Activated CD4-positive, alpha-beta T cell treated with anti-CD3 and anti-CD28 coated beads, Interleukin-2, amount 10 ng/mL, durations not matched to agents 7 days and 5 days (primary cell): ENCODE measurements around the gene GALC. TPM values are rescaled to one million over a fixed set of nuclear protein-coding genes. Genes with fewer than 3 reads are reported as not detected.
"Not testable (repeated sequence)": the region's sequence is repeated elsewhere in the genome, so short reads cannot be mapped to it uniquely, and the experiment has no call there.

Experiments
- CTCF ChIA-PET: fragments of 350-600 bp; sonication (Branson Sonifier 250); formaldehyde crosslinking; loops from one replicate; lab custom pipeline; 2021; ENCODE audit warnings: antibody characterized with exemption; lab: Charles Lee
- POLR2A ChIA-PET: fragments of 350-600 bp; sonication (Branson Sonifier 250); formaldehyde crosslinking; loops from one replicate; lab custom pipeline; 2021; ENCODE audit warnings: antibody characterized with exemption; lab: Charles Lee
- DNase-seq: peaks from one replicate; pipeline ENCODE4 v3.0.0-alpha.2; 2020
- H3K27ac Mint-ChIP-seq: one replicate; pipeline ENCODE4 v1.8.0; 2021; ENCODE audit warnings: mild to moderate bottlenecking, moderate library complexity, mixed read lengths
- H3K27me3 Mint-ChIP-seq: one replicate; pipeline ENCODE4 v1.8.0; 2021; ENCODE audit warnings: mixed read lengths
- H3K36me3 Mint-ChIP-seq: one replicate; pipeline ENCODE4 v1.8.0; 2021; ENCODE audit warnings: low read depth, mixed read lengths
- H3K4me1 Mint-ChIP-seq: one replicate; pipeline ENCODE4 v1.8.0; 2021; ENCODE audit warnings: mixed read lengths
- H3K4me3 Mint-ChIP-seq: one replicate; pipeline ENCODE4 v1.8.0; 2021; ENCODE audit warnings: mild to moderate bottlenecking, moderate library complexity, mixed read lengths
- H3K9me3 Mint-ChIP-seq: one replicate; pipeline ENCODE4 v1.8.0; 2021; ENCODE audit warnings: mixed read lengths
- total RNA-seq, 2 experiments: library from RNA; stranded (reverse); gene quantifications; one replicate each; pipeline ENCODE4 v1.2.3, GENCODE V29; 2021

Gene GALC
- total RNA-seq, 2 experiments from 2014 or later: 15.5 to 16.9 TPM

DNA sequence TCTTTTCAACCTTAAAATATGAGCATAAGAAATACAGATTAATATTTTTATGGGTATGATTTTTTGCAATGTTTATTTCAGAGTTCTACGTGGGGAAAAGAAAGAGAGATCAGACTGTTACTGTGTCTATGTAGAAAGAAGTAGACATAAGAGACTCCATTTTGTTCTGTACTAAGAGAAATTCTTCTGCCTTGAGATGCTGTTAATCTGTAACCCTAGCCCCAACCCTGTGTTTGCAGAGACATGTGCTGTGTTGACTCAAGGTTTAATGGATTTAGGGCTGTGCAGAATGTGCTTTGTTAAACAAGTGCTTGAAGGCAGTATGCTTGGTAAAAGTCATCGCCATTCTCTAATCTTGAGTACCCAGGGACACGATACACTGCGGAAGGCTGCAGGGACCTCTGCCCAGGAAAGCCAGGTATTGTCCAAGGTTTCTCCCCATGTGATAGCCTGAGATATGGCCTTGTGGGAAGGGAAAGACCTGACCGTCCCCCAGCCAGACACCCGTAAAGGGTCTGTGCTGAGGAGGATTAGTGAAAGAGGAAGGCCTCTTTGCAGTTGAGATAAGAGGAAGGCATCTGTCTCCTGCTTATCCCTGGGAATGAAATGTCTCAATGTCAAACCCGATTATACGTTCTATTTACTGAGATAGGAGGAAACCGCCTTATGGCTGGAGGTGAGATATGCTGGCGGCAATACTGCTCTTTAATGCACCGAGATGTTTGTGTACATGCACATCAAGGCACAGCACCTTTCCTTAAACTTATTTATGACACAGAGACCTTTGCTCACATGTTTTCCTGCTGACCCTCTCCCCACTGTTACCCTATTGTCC lies 31.5 kb upstream of the GALC start:
- Mint-ChIP-seq H3K36me3 (peaks cover 26% of the 10 kb centered on the region), H3K4me1 (peaks cover 67% of the 10 kb centered on the region), H3K27ac (peak overlapping the region; percentile 72)
- DNase-seq, H3K9me3 Mint-ChIP-seq, H3K4me3 Mint-ChIP-seq, H3K27me3 Mint-ChIP-seq, CTCF ChIA-PET, POLR2A ChIA-PET: not testable (repeated sequence)

DNA sequence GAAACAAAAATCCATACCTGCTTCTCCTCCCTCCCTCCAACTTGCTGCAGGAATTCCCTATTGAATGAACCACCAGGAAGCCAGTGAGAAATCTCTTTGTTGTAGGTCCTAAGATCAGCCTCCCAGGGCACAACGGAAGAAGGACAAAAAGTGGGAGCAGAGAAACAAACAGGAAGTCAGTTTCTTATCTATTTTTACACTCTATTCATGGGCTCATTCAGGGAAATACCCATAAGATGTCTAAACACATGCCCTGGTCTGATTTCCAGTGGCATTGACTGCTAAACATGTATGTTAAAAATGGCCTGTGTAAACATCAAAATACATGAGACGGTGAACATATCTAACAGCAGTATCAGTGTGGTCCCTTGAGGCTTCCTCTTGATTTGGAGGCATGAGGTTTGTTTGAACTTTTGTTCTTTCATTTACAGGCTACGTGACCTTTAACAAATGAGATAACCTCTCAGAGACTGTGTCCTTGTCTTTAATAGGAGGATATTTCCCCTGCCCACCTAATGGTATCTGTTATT lies 30.7 kb upstream of the GALC start:
- H3K27ac Mint-ChIP-seq: peak overlapping the region; percentile 72
- POLR2A ChIA-PET: no interaction called here
- no peaks in the 10 kb centered on the region for H3K9me3 Mint-ChIP-seq
- peak; percentile 18 for DNase-seq
- H3K36me3 Mint-ChIP-seq: peaks cover 28% of the 10 kb centered on the region
- H3K27me3 Mint-ChIP-seq: no peaks in the 10 kb centered on the region
- CTCF ChIA-PET: no interaction called here
- H3K4me3 Mint-ChIP-seq: no peak overlapping the region
- peaks cover 66% of the 10 kb centered on the region for H3K4me1 Mint-ChIP-seq

DNA sequence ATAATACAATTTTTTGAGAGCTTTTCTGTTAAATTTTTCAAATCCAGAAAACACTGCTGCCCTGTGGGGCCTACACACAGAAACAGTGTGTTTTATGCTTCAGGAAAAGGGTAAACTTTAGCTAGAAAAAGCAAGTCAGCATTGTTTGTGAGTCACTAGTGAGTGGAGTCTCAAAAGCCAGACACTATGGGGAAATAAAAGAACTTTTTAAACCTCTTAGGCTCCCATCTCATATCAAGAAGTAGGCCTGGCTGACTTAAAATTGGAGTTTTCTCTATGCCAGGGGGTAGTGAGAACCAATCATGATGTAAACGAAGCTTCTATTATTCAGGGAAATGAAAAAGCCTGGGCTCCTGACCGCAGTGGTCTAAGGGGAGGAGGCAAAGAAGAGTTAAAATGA lies 24.6 kb upstream of the GALC start:
- no peaks in the 10 kb centered on the region for H3K27me3 Mint-ChIP-seq
- no peak for DNase-seq
- ChIA-PET POLR2A (no interaction called here), CTCF (interaction anchor here (0.5 to 2.2 kb wide), 7 partner anchors 11 to 228 kb away, joined by 3 to 5 read pairs (median 3); partner anchors contain the start of genes GALC and GPR65)
- no peak overlapping the region for H3K4me3 Mint-ChIP-seq
- H3K27ac Mint-ChIP-seq: no peak overlapping the region
- peaks cover 54% of the 10 kb centered on the region for H3K36me3 Mint-ChIP-seq
- peaks cover 2% of the 10 kb centered on the region for H3K9me3 Mint-ChIP-seq
- H3K4me1 Mint-ChIP-seq: peaks cover 26% of the 10 kb centered on the region

DNA sequence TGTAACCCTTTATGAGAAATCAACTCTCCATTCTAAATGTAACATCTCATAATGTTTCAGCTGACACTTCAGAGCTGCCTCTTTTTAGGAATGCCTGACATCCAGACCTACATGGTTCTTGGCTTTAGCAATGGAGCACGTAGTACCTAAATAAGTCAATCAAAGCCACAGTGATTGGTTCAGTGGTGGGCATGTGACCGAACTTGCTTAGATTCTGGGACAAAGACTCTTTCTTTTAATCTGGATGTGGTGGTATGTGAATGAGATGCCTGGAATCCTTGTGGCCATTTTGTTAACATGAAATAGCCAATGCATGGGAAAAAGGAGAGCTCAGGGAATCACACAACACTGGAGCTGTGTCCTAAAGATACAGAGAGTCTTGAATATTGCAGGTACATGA lies 23.8 kb upstream of the GALC start:
- POLR2A ChIA-PET: no interaction called here
- no peak overlapping the region for H3K4me3 Mint-ChIP-seq
- H3K27ac Mint-ChIP-seq: peak overlapping the region; percentile 7
- CTCF ChIA-PET: interaction anchor here (0.5 to 2.2 kb wide), 6 partner anchors 9 to 228 kb away, joined by 3 to 5 read pairs (median 4); partner anchors contain the start of genes GALC and GPR65
- no peak for DNase-seq
- no peaks in the 10 kb centered on the region for H3K27me3 Mint-ChIP-seq
- peaks cover 31% of the 10 kb centered on the region for H3K4me1 Mint-ChIP-seq
- peaks cover 60% of the 10 kb centered on the region for H3K36me3 Mint-ChIP-seq
- H3K9me3 Mint-ChIP-seq: peaks cover 2% of the 10 kb centered on the region

DNA sequence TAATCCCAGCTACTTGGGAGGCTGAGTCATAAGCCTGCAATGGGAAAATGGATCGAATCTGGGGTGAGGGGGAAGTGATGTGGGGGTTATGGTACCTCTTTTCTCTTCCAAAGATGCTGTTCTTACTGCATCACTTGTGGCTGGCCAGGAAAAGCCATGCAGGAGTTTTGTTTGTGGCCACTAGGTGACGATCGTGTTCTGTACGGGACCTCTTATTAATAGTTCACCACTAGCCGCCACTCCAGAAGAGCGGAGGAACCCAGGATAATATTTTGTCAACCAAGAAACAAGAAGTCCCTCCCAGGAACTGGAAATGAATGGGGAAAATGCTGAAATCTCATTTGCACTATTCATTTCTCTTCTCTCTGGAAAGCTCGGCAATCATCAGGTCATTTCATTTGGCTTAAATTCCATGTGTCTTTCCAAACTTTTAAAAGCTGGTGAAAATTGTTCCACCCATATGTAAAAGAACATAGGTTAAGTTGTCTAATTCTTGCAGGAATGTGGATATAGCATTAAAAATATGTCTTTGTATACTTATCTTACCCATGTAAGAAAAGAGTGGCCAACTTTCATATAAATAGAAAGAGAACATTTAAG lies 20.9 kb upstream of the GALC start:
- ChIA-PET POLR2A (no interaction called here), CTCF (interaction anchor here (0.7 to 1.6 kb wide), 6 partner anchors 8 to 95 kb away, joined by 3 to 6 read pairs (median 3); partner anchors contain the start of genes GALC and GPR65)
- no peaks in the 10 kb centered on the region for H3K27me3 Mint-ChIP-seq
- DNase-seq: peak; percentile 26
- H3K4me1 Mint-ChIP-seq: peaks cover 48% of the 10 kb centered on the region
- no peak overlapping the region for H3K4me3 Mint-ChIP-seq
- H3K9me3 Mint-ChIP-seq: peaks cover 4% of the 10 kb centered on the region
- H3K36me3 Mint-ChIP-seq: peaks cover 72% of the 10 kb centered on the region
- H3K27ac Mint-ChIP-seq: no peak overlapping the region

DNA sequence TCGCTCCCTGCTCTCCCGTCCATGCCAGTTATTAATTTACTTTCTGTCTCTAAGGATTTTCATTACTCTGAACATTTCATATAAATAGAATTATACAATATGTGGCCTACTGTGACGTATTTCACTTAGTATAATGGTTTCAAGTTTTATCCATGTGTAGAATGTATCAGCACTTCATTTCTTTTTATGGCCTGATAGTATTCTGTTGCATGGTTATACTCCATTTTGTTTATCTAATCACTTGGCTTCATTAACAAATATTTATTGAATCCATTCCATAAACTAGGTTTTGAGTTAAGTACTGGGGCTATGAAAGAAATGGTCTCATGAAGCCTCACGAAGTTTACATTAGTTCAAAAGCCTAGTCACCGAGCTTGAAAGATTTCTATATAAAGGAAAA lies 19.5 kb upstream of the GALC start:
- no peak for DNase-seq
- POLR2A ChIA-PET: no interaction called here
- Mint-ChIP-seq H3K4me1 (peaks cover 55% of the 10 kb centered on the region), H3K9me3 (peaks cover 2% of the 10 kb centered on the region), H3K4me3 (no peak overlapping the region), H3K36me3 (peaks cover 71% of the 10 kb centered on the region), H3K27ac (no peak overlapping the region), H3K27me3 (no peaks in the 10 kb centered on the region)
- CTCF ChIA-PET: interaction anchor here (1.2 to 1.6 kb wide), 2 partner anchors 13 to 19 kb away, joined by 5 to 6 read pairs; partner anchors contain the start of gene GALC

DNA sequence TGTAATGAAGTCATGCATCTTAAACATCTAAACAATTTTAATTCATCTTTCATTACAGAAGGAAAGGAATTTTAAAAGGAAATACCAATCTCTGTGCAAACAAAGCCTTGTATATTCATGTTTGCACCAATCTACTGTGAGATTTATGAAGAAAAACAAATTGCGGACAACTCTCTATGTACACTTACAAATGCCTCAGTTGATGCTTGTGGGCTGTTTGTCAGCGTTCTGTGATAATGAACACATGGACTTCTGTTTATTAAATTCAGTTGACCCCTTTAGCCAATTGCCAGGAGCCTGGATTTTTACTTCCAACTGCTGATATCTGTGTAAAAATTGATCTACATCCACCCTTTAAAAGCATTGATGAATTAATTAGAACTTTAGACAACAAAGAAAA lies 17.3 kb upstream of the GALC start:
- ChIA-PET POLR2A (no interaction called here), CTCF (no interaction called here)
- Mint-ChIP-seq H3K36me3 (peaks cover 66% of the 10 kb centered on the region), H3K27me3 (no peaks in the 10 kb centered on the region), H3K27ac (no peak overlapping the region), H3K4me1 (peaks cover 64% of the 10 kb centered on the region), H3K9me3 (peaks cover 2% of the 10 kb centered on the region), H3K4me3 (no peak overlapping the region)
- DNase-seq: no peak

DNA sequence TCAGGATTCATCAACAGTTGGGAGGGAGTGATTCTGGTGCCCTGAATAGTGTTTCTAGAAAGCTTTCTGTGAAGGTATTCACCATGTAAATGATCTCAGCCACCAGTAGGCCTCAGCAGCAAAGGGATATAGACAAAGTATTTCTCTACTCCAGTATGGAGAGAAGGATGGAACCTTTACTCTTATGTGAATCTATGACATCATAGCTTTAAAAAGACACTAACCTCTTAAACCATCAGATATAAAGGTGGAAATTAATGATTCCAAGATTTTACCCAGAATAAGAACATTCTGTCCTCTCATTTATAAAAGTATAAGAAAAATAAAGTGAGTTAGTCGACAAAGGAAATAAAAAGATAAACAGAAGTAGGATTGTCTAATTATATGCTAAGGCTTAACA lies 16.5 kb upstream of the GALC start:
- H3K4me3 Mint-ChIP-seq: no peak overlapping the region
- H3K27me3 Mint-ChIP-seq: no peaks in the 10 kb centered on the region
- no peak overlapping the region for H3K27ac Mint-ChIP-seq
- H3K4me1 Mint-ChIP-seq: peaks cover 66% of the 10 kb centered on the region
- DNase-seq: no peak
- POLR2A ChIA-PET: no interaction called here
- H3K9me3 Mint-ChIP-seq: peaks cover 2% of the 10 kb centered on the region
- peaks cover 66% of the 10 kb centered on the region for H3K36me3 Mint-ChIP-seq
- CTCF ChIA-PET: interaction anchor here (0.6 kb wide), 1 partner anchor 842 kb away, joined by 3 read pairs; no protein-coding TSS in a partner anchor

DNA sequence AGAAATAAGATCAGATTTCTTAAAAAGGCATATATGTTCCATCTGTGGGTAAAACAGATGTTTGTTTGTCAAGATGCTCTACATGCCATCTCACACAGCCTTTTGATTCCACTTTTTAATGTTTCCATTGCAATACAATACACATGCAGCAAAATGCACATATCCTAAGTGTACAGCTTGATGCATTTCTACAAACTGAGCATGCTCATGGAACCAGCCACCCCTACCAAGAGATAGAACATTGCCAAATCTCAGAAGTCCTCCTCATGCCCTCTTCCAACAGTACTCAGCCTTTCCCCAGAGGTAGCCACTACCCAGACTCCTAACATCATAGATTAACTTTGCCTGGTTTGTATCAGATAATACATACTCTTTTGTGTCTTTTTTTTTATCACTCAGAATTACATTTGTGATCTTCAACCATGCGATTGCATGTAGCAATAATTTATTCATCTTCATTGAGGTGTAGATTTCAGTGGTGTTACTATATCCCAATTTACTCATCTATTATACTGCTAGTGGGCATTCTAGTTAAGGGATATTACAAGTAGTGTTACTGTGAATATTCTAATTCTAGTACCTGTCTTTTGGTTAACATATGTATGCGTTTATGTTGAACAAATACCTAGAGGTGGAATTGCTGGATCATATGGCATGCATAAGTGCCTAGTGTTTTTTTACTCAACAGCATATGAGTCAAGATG lies 15.2 kb upstream of the GALC start:
- no peak for DNase-seq
- Mint-ChIP-seq H3K4me1 (peaks cover 68% of the 10 kb centered on the region), H3K9me3 (peaks cover 2% of the 10 kb centered on the region), H3K4me3 (peak overlapping the region; percentile 57), H3K27ac (peak overlapping the region; percentile 10), H3K27me3 (no peaks in the 10 kb centered on the region), H3K36me3 (peaks cover 59% of the 10 kb centered on the region)
- CTCF ChIA-PET: no interaction called here
- POLR2A ChIA-PET: no interaction called here

DNA sequence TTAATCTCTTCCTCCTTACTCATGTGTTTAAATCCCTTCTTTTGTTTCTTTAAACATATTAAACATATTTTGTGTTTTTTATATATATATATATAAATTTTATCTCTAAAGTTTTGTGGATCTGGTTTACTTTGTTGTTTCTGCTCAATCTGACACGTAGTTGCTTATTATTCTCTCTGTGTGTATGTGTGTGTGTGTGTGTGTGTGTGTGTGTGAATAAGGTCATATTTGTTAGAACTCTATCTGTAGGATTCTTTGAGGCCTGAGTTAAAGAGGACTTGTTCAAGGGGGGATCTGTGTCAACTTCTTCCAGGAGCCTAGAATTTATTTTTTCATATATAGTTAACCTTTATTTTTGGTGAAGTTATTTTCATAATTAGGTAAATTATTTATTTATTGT lies 14.6 kb upstream of the GALC start:
- H3K4me1 Mint-ChIP-seq: peaks cover 73% of the 10 kb centered on the region
- peak overlapping the region; percentile 69 for H3K4me3 Mint-ChIP-seq
- peaks cover 59% of the 10 kb centered on the region for H3K36me3 Mint-ChIP-seq
- H3K27ac Mint-ChIP-seq: peak overlapping the region; percentile 84
- H3K9me3 Mint-ChIP-seq: peaks cover 2% of the 10 kb centered on the region
- H3K27me3 Mint-ChIP-seq: no peaks in the 10 kb centered on the region
- POLR2A ChIA-PET: no interaction called here
- no peak for DNase-seq
- CTCF ChIA-PET: interaction anchor here (1.4 kb wide), 1 partner anchor 10 kb away, joined by 3 read pairs; no protein-coding TSS in a partner anchor

DNA sequence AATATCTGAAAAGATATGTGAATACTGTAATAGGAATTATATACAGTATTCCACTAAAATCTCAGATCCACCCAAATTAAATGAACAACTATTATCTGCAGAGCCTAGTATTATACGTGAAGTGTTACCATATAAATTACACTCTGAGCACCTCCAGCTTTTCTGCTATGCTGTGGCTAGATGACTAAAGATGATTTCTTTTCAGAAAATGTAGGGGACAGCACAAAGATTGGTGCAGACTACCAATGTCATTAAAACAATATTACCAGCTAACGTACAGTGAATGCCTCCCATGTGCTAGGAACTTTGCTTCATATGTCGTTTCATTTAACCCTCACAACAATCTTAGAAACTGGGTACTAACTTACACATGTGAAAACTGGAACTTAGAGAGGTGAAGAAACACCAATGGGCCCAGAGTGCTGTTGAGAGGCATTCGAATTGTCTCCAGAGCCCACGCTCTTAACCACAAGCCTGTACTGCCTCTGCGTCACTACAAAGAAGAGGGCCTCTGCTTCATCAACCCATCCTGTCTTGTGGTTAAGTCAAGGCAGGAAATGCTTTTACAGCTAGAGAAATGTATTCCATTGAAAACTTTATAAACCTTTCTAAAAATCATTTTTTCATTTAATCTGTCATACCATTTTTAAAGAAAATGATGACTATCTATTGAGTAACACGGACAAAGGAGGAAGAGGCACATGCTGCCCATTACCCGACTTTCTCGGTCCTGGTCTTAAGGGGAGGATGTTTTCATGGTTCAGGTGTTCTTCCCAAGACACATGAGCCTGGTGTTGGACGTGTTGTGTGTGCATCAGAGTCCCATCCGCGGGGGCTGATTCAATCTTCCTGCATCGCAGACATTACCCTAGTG lies 13.2 kb upstream of the GALC start:
- H3K4me1 Mint-ChIP-seq: peaks cover 70% of the 10 kb centered on the region
- H3K27ac Mint-ChIP-seq: peak overlapping the region; percentile 97
- peaks cover 52% of the 10 kb centered on the region for H3K36me3 Mint-ChIP-seq
- ChIA-PET POLR2A (interaction anchor here (1.0 to 2.4 kb wide), 2 partner anchors 13 to 54 kb away, joined by 5 to 9 read pairs; partner anchors contain the start of gene GALC), CTCF (interaction anchor here (0.6 to 2.4 kb wide), 6 partner anchors 8 to 21 kb away, joined by 3 to 15 read pairs (median 3); partner anchors contain the start of gene GALC)
- no peaks in the 10 kb centered on the region for H3K27me3 Mint-ChIP-seq
- DNase-seq: peak; percentile 83
- peak overlapping the region; percentile 90 for H3K4me3 Mint-ChIP-seq
- H3K9me3 Mint-ChIP-seq: peaks cover 4% of the 10 kb centered on the region
